Activated gamma-delta T cell treated with Interleukin-2 at 50 U/mL for 16 hours (primary cell): ENCODE data around the gene RAPGEF6.
"Not testable (repeated sequence)": the region's sequence is repeated elsewhere in the genome, so short reads cannot be mapped to it uniquely, and the experiment has no call there.

Experiments
- DNase-seq: peaks from one replicate; pipeline ENCODE4 v3.0.0-alpha.2; 2020

Gene RAPGEF6

DNA sequence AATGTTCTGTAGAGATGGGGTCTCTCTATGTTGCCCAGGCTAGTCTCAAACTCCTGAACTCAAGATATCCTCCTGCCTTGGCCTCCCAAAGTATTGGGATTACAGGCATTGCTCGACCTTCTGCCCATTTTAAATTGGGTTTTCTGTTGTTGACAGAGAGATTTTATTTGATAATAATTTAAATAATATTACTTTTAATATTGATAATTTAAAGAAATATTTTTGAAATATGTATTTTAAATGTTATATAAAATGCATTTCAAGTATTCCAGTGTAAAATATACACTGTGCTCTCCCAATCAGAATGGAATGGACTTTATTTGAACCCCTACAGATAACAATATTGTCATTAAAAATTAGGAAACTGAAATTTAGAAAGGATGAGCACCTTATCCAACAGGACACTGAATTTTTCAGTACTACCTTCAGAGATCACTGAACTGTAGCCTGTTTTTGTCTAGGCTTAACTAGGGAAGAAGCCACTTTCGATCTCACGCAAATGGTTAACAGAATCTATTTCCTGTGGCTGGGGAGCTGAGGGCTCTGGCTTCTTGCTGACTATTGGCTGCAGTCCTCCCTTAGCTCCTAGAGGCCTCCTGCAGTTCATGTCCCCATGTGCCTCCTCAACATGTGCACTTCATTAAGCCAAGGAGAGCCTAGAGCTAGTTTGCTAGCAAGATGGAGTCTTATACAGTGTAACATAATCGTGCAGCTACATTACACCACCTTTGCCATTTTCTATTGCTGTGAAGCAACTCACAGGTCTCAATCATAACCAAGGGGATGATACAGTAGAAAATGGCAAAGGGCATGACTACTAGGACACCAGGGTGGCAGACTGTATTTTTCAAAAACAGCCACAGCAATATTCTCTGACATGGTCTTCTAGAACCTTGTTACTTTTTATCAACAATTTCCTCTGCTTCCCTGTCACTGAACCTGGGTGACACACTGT, 221.1 kb downstream of the RAPGEF6 start:
- no peak for DNase-seq

DNA sequence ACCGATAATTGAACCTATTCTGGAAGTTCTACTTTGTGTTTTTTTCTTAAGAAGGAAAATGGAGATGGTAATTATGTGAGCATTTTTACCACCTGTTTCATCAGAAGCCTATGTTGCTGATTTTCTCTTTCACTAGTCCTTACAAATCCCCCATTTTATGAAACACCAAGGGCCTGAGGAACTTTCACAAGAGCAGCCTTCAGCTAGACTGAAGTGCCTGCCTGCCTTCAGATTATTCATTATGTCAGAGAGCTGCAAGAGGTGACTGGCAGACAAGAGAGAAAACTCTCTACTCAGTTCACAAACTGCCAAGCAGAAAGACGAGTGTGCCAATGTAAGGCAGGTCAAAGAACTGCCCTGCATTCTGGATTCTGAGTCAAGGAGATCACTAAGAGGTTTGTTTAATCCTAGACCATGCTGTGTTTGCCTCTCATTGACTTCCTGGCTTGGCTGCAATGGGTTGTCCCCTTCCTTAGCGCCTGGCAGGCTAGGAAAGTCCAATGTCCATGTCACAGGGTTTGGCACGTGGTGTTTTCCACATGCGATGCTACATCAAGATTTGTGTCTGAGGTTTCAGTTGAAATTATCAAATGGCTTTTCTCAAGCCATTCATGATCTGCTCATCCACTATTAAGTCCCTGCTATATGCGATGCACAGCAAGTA, 227.9 kb downstream of the RAPGEF6 start:
- DNase-seq: no peak

DNA sequence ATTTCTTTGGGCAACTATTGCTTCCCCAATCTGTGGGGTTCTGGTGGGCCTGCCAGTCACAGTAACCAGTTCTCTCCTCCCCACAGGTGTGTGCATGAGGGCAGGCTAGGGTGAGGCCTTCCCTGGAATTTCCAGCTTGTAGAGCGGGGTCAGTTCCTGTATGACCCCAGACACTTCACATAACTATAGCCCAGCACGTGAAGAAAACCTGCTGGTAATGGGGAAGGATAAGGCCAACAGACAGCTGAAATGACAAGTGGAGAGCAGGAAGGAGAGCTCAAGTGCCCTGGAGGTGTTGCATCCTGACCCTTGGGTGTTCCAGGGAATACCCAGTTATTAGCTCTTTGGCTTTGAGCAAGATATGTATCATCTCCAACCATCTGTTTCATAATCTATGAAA, 229.0 kb downstream of the RAPGEF6 start:
- no peak for DNase-seq

DNA sequence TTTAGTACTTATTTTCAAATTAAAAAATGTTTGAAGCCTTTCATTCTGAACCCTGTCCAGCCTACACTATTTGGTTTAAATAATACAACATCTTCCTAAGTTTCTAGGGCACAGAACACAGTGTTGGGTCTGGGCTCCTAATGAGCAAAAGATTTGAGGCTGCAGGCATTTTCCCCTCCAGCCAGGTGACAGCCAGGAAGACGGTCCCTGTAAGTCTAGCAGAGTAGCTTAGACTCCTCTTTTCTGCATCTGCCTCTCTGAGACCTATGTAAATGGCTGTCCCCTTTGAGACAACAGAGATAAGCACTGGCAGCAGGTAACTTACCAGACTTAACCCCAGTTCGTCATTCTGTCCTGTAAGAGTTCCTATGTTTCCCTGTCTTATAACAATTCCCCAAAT, 229.4 kb downstream of the RAPGEF6 start:
- DNase-seq: no peak

DNA sequence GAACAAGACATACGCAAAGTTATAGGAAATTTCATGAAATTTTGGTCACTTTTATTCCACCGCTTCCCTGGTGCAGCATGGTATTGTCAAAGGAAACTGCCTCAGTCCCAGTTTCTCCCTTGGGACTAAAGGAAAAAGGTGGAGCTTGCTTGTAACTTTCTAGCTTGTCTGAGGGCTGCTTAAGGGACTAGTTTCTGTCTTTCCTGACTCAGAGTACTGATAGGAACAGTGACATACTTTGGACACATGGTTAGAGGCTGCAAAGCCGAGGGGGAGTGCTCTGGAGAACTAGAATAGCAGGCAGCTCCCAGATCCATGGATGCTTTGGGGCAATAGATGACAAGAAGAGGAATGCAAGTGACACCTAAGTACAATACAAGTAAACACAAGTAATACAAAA, 234.4 kb downstream of the RAPGEF6 start:
- DNase-seq: no peak

DNA sequence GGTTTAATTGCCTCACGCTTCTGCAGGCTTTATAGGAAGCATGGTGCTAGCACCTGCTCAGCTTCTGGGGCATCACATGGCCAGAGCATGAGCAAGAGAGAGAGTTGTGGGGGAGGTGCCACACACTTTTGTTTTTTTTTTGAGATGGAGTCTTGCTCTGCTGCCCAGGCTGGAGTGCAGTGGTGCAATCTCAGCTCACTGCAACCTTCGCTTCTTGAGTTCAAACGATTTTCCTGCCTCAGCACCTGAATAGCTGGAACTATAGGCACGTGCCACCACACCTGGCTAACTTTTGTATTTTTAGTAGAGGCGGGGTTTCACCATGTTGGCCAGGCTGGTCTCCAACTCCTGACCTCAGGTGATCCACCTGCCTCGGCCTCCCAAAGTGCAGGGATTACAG, 236.0 kb downstream of the RAPGEF6 start:
- not testable (repeated sequence) for DNase-seq

DNA sequence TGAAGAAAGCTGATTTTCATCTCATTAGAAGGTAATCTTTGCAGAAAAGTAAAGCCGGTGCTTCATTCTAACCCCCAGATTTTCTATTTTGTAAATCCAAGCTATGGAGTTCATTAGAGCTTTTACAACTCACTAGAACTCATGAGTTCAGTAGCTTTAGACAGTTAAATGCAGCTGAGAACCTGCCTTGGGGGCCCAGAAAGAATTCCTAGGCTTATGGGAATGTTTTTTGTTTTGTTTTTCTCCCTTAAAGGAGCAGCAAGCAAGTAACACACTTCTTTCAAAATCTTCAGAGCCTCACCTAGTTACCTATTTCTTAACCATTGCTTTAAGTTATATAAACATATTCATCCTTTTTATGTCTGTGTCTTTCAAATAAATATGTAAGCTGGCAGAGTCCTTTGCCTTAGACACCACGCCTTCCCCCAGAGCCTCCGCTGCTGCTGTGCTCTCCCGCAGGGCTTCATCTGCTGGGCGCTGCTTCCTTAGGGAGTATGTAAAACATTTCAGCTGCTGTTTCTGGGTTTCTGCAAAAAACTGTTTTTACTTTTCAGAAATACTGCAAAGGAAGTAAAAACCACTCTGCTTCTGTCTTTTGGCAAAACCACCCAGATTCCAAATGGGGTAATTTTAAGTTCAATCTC, 238.3 kb downstream of the RAPGEF6 start:
- DNase-seq: no peak

DNA sequence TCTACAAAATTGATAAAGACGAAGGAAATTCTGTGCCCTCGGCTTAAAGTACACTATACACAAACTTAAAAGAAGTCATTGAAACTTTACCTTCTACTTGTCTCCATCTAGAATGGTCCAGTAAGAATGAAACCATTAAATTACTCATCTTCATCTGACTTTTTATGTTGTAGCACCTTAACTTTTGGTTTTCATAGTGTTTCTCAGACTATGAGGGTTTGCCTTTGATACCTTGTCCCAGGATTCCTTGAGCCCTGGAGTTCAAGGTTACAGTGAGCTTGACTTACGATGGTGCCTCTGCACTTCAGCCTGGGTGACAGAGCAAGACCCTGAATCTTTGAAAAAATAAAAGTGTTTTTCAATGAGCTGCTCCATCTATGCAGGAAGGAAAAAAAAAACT, 239.0 kb downstream of the RAPGEF6 start:
- DNase-seq: no peak

DNA sequence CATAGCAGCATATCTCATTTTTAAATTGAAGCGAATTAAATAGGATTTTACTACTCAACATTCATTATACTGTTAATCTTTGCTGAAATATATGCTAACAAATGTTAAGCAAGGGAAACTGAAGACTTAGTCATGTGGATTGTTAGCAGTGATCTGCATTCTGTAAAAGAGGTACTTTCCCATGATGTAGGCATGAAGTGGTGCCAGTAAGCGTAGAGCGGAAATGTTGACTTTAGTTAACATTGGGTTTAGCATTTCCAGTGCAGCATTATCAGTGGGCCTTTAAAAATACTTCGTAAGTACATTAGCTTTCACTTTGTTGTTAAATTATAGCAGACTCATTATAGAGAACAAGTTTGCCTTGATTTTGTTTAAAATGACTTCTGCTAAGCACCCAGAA, 240.9 kb downstream of the RAPGEF6 start:
- peak; percentile 32 for DNase-seq

DNA sequence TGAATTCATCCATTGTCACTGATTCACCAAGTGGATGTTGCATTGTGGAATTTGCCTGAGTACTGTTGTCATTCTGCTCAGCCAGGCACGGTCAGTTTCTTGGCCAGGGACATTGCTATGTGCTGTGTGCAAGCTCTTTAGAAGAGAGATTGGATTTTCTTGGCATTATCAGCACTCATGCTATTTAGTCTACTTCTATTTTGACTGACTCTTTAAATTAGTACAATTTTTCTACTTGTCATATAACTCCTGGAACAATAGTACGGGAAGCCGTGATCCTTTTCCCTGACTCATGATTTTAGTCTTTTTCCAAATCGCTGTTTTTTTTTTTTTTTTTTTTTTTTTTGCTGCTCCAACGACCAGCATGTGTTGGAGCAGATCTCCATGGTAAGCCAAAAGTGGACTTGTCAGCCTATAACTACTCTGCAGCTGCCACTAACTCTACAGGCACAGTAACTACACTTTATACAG, 241.5 kb downstream of the RAPGEF6 start:
- no peak for DNase-seq

DNA sequence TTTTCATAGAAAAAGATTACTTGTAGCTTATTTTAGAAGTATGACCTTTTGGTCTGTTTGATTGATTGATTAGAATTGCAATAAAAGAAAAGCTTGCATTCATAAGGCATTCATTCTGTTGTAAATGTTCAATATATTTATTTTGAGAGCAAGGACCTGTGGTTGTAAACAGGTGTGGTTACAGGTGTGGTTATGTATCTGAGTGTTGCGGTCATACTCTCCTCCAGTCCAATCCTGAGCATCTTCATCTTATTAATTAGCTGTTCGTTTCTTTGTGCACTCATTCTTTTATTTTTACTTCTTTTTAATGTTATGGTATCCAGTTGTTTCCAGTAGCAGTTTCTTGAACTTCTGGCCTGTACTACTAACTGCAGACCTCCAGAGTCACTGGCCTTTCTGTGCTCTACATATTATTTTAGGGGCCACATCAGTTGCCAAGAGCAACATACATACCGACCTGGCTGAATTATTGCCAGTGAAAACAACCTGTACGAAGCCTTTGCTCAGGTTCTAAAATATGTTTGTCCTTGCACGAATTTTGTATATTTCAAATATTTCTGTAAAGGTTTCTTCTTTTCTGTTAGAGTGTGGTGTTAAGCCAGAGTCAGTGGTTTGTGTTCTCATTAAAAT, 242.4 kb downstream of the RAPGEF6 start:
- no peak for DNase-seq

DNA sequence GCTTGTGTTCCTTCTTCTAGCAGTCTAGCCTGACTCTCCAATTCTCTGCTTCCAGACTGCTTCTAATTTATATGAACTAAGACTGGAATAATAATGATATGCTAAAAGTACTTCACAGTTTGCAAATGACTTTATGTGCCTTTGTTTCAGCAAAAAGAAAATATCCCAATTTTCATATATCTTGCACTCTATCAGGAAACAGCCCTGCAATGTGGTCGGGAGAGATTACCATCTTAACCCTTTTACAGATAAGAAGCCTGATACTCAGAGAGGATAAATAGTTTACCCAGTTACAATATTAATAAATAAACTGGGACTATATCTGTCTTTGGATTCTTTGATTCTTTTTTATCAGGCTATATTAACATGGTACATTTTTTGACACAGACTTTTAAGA, 245.2 kb downstream of the RAPGEF6 start:
- no peak for DNase-seq

DNA sequence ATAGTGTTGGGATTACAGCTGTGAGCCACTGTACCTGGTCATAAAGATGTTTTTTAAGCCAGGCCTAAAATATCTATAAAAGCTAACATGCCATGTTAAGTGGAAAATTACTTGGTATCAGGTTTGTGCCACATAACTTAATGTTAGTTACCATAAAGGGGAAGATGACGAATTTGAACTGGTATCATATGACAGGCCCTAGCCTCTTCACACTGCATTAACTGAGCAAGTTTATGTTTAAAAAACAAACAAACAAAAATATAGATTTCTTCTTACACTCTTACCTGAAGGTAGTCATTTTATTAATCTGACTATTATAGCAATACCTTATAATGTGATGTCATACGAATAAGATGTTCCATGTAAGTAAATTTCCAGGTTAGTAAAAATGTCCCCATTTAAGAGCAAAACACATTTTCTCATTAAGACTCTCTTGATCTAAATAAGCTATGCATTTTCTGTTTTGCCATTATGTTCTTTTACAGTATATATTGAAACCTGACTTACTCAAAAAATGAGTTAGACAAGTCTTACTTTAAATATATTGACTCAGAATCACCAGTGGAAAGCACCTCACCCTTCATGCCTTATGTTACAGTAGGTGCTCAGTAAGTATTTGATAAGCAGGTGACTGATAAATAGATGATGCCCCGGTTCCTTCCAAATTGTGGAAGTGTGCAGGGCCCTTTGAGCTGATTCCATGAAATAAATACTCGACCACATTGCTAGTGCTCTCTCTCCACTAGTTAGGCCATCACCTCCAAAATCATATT, 245.7 kb downstream of the RAPGEF6 start:
- DNase-seq: no peak

DNA sequence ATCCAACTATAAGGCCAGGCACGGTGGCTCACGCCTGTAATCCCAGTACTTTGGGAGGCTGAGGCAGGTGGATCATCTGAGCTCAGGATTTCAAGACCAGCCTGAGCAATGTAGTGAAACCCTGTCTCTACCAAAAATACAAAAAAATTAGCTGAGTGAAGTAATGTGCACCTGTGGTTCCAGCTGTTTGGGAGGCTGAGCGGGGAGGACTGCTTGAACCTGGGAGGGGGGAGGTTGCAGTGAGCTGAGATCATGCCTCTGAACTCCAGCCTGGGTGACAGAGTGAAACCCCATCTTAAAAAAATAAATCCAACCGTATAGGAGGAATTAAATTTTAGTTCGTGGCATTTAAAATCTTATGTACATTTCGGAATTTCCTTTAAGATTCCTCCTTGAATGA, 247.8 kb downstream of the RAPGEF6 start:
- DNase-seq: no peak

DNA sequence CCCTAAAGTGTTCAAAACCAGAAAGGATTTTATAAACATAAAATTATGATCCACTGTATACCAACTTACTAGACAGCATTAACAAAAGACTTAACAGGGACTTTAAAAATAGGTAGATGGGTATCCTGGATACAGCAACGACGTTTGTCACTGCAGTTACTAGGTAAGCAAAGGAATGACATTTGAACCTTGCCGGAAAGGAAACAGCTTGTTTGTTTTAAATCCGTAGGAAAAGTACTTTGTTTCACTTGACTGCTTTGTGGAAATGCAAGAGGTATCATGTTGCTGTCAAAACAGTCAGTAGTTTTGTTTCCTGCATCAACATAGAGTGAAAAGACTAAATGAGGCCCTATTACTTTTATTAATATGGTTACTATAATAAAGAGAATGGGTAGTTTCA, 248.2 kb downstream of the RAPGEF6 start:
- no peak for DNase-seq

DNA sequence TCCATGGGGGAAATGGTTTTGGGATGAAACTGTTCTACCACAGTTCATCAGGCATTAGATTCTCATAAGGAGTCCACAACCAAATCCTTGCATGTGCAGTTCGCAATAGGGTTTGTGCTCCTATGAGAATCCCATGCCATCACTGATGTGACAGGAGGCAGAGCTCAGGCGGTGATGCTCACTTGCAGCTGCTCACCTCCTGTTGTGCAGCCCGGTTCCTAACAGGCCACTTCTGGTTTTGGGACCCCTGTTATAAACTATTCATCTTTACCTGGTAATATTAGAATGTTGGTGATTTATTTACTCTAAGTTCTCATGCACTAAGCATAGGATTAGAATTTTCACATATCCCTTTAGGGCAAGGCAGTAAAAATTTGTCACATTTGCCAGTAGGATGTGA, 248.9 kb downstream of the RAPGEF6 start:
- DNase-seq: no peak

DNA sequence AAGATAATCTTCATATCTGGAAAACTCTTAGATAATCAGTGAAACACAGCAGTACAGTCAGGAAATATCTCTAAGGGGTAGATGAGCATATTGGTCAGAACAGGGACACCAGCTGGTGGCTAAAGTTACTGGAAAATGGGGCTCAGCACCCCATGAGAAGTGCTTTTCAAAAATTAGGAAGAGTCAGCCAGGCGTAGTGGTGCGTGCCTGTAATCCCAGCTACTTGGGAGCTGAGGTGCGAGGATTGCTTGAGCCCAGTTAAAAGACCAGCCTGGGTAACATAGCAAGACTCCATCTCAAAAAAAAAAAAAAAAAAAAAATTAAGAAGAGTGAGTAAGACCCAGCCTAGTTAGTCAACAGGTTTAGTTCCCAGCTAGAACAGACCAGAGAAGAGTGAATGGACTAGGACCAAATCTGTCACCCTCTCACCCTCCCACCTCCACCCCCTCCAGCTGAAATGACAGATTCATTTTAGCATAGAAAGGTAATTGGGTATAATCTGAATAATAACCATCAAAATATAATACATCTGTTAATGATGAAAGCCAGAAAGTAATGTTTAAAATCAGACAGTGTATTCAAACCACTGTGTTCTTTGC, 250.3 kb downstream of the RAPGEF6 start:
- no peak for DNase-seq

DNA sequence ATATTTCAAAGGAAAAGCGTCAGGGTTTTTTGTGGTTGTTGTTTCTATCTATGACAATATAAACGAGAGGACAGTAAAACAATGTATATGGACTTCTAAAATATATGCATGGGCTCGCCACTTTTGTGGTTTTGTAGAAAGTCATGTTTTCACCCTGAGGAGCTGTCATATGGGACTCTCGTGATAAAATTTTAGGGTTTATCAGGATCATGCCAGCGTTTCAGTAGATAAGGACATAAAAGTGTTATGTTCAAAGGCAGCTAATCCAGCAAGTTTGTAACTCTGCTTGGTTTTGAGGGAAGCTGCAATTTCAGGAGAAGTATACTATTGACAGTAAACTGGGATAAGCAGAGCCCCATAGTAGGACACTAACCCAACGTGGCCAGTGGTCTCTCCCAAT, 250.9 kb downstream of the RAPGEF6 start:
- DNase-seq: no peak

DNA sequence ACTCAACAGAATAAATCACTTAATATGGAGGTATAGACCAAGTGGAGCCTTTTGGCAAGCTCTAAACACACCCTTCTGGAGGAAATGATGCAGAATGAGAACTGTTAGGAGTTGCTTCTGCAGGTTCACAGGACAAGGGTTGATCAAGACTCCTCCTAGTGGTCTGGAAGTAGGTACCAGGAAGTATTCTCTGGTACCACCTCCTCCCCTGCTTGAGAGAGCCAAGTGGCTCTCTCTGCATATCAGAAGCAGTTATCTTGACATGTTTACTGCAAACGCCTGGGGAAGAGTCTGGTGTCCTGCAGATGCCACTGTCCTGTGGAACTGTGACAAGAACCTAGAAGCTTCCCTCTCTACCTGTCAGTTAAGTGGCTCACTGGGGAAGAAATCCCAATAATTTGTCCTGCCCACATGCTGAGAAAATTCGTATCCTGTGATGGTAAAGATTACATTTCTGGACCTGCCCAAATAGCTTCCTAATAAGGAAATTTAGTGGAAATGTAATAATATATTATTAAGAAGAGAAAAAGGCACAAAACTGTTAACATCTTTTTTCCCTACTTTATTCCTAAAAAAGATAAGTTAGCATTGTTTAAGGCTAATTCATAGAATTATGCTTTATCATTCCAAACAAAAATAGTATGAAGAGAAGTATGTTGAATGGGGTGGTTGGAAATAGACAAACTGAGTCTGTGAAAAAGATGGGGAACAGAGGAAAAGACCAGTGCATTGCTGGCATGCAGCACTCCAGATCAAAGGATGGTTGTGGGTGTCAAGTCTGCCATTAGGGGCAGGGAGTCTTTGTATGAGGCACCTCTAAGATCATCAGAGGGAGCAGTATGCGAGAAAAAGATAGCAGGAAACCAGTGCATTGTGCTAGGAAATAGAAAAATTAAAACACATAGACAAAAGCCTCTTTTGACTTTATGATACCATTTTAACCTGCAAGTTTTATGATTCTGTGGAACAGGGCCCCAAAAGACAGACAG, 252.3 kb downstream of the RAPGEF6 start:
- peak; percentile 44 for DNase-seq

DNA sequence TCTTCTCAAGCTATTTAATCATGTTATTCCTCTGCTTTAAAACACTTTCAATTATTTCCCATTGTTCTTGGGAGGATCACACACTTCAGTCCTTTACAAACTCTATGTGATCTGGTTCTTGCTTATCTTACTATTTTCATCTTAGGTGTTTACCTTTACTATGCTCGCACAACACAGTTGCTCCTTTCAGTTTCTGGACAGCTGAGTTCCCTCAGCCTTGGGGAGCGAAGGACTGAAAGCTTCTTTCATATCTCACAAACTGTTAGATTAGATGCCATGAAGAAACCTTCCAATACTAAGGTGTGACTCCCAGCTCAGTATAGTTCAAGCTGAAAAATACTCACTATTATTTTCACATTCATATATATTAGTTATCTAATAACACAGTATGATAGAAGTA, 253.3 kb downstream of the RAPGEF6 start:
- DNase-seq: no peak

DNA sequence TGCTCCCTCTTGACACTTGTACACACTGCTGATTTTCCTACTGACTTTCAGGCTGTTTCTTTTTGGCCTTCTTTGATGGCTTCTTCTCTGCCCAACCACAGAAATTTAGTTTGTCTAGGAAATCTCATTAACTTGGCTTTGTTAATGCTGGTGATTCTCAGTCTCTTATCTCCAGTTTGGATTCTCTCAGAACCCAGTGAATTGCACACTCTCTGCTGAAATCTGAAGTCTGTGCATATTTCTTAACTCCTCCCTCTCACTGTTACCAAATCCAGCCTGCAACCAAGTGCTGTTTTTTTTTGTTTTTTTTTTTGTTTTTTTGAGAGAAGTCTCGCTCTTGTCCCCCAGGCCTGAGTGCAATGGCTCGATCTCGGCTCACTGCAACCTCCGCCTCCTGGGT, 254.0 kb downstream of the RAPGEF6 start:
- no peak for DNase-seq
